ENCODE results near the gene SOX30.
"Not testable (repeated sequence)": the region's sequence is repeated elsewhere in the genome, so short reads cannot be mapped to it uniquely, and the experiment has no call there.

The SOX30 gene

DNA sequence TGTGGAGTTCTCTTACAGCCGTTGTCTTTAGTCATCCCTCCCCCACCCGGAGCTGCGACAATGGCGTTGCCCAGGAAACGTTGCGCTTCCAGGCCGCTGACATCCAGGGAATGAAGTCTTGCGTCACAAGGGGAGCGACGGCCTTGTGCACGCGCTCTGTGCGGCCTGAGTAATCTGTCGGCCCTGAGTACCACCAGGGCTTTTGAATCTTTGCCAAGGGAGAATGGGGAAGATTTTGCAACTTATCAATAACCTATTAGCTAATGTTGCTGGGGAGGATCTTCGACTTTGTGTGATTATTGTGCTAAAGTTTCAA, at the start of gene SOX30:
Gene SOX30, minus strand, starts transcription at position 62 of the 316 bp plus-strand sequence. CDS start 360 bp downstream, outside the sequence.
- no peak for DNase-seq (ENCODE audit: low spot score)

DNA sequence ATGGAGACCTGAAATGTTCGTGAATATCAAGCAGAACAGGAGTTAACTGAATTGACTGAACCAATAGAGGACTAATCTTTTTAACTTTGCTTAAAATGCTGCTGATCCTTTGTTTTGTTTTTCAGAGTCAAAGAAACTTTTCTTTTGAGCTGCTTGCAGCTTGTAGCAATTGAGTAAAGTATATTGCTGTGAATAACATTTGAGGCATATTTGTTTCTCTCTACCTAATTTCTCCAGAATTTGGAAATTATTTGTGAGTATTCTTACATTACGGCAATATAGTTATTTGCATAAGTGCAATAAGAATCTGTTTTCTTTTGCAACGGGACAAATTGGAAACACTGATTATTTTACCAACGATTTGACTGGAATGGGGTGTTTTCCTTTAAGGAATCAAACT, 46.4 kb upstream of the SOX30 start:
- not testable (repeated sequence) for DNase-seq (ENCODE audit: low spot score)

DNA sequence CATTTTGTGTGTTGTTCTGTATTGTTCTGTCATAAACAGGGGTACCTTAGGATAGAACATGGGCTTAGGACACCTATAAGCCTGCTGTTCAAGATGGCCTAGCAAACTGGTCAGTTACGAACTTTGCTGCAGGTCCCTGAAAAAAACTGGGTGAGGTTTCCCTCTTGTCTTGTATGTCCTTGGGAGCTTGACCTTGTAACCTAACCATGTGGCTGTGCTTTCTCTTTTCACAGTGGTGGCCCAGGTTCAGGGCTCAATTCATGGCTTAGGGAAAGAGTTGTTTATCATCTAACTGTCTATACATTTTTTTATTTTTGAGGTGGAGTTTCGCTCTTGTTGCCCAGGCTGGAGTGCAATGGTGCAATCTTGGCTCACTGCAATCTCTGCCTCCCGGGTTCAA, 43.9 kb upstream of the SOX30 start:
- DNase-seq (ENCODE audit: low spot score) = not testable (repeated sequence)

DNA sequence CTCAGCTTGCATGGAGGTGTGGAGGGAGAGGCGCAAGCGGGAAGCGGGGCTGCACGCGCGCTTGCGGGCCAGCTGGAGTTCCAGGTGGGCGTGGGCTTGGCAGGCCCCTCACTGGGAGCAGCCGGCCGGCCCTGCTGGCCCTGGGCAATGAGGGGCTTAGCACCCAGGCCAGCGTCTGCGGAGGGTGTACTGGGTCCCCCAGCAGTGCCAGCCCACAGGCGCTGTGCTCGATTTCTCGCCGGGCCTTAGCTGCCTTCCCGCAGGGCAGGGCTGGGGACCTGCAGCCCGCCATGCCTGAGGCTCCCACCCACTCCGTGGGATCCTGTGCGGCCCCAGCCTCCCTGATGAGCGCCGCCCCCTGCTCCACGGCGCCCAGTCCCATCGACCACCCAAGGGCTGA, 41.6 kb upstream of the SOX30 start:
- DNase-seq (ENCODE audit: low spot score) = not testable (repeated sequence)

DNA sequence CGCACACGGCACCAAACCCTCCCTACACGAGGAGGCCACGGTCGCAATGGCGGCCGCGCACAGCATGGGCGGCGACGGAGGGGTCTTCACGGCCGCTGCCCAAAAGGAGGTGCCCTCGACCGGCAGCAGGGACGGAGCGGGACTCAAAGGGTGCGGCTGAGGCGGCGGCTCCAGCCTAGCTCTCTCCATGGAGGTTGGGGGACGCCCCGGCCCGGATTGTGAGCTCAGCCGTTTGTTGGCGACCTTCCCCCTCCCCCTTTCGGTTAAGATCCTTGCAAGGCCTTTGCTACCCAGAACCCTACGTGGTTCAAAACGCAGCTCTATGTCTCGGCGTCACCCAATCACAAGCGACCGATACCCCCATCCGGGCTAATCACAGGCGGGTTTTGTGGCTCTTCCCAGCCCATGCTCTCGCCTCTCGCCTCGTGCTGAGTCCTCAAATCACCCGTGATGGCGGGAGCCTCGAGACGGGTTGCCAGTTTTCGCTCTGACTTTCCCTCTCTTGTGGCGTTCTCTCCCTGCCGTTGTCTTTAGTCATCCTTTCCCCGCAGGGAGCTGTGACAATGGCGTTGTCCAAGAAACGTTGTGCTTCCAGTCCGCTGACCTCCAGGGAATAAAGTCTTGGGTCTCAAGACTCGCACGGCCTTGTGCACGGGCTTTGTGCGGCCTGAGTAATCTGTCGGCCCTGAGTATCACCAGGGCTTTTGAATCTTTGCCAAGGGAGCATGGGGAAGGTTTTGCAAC, 38.6 kb upstream of the SOX30 start:
- no peak for DNase-seq (ENCODE audit: low spot score)

- no peak for DNase-seq (ENCODE audit: low spot score)
Observed at GRCh38 chr5:157689942-157690689, 37.9 kb upstream of the SOX30 start.

DNA sequence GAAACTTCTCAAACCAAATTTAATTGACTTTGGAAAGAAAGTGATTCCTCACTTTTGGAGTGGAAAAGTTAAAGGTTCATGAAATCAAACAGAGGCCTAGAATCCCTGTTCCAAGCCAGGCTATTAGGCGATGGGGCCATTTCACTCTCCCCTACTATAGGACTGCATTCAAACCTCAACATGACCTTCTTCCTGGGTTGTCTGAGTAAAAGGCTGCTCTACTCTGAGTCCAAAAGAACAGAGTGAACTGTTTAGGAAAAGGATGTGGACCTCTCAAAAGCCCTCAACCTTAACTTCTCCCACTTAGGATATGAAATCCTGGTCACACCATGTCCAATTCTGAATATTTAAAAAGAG, 34.9 kb upstream of the SOX30 start:
- no peak for DNase-seq (ENCODE audit: low spot score)

DNA sequence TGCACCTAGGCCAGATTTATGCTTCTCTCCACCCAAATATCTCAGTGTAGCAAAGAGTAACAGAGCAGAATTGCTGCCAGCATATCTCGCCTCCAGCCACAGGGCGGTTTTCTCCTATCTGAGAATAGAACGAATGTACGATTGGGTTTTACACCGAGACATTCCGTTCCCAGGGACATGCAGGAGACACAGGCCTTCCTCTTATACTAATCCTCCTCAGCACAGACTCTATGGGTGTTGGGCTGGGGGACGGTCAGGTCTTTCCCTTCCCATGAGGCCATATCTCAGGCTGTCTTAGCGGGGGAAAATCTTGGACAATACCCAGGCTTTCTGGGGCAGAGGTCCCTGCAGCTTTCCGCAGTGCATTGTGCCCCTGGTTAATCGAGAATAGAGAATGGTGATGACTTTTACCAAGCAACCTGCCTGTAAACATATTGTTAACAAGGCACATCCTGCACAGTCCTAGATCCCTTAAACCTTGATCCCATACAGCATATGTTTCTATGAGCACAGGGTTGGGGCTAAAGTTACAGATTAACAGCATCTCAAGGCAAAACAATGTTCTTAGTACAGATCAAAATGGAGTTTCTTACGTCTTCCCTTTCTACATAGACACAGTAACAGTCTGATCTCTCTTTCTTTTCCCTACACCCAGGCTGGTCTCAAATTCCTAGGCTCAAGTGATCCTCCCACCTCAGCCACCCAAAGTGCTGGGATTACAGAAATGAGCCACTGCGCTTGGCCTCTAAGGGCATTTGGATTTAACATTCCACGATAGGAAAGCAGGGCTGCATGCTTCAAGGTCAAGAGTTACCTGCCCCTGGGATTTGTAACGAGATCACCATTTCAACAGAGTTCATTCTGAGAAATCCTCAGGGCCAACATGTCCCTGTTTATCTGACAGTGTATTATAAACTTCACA, 34.3 kb upstream of the SOX30 start:
- DNase-seq (ENCODE audit: low spot score) = not testable (repeated sequence)

- no peak for DNase-seq (ENCODE audit: low spot score)
Observed at GRCh38 chr5:157682257-157682656, 30.0 kb upstream of the SOX30 start.

GRCh38 chr5:157681048-157681447, 28.8 kb upstream of the SOX30 start:
- no peak for DNase-seq (ENCODE audit: low spot score)

GRCh38 chr5:157680239-157680638, 28.0 kb upstream of the SOX30 start:
- DNase-seq (ENCODE audit: low spot score) = no peak

DNA sequence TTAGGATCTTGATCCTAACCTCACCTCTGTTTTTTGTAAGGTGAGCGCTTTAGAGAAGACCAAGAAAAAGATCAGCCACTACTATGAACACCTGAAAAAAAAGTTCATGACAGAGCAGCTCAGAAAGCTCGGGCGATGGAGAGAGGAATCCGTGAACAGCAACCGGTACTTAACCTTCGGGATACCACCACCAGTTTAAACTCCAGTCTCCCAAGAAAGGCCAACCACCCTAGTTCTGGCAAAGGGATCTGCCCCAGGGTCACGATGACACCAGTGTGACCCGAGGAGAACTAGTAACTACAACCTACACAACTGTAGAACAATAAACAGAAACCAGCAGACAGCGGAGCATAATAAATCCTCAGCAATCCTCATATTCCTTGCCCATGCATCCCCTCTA, 27.6 kb upstream of the SOX30 start:
- no peak for DNase-seq (ENCODE audit: low spot score)

DNA sequence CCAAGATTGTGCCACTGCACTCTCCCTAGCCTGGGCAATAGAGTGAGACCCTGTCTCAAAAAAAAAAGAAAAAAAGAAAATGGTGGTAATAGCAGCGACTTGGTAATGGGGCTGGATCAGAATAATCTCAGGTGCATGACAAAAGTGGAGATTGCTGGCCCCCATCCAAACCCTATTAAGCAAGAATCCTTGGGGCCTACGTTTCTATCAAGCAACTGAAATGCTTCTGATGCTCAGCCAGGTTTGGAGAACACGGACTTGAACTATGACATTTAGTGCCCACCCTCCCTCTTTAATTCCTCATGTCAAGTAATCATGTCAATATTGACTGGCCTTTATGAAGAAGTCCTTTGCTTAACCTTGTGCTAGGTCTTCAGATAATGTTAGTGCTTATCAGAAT, 25.7 kb upstream of the SOX30 start:
- DNase-seq (ENCODE audit: low spot score) = no peak

DNA sequence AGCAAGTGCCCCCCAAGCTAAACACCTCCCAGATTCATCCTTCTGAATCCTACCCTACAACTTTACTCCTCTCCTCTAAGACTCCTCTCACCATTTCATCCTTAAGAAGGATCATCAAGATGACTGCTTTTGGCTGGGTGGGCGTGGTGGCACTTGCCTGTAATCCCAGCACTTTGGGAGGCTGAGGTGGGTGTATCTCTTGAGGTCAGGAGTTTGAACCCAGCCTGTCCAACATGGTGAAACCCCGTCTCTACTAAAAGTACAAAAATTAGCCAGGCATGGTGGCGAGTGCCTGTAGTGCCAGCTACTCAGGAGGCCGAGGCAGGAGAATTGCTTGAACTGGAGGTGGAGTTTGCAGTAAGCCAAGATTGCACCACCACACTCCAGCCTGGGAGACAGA, 22.1 kb upstream of the SOX30 start:
- DNase-seq (ENCODE audit: low spot score) = not testable (repeated sequence)

DNA sequence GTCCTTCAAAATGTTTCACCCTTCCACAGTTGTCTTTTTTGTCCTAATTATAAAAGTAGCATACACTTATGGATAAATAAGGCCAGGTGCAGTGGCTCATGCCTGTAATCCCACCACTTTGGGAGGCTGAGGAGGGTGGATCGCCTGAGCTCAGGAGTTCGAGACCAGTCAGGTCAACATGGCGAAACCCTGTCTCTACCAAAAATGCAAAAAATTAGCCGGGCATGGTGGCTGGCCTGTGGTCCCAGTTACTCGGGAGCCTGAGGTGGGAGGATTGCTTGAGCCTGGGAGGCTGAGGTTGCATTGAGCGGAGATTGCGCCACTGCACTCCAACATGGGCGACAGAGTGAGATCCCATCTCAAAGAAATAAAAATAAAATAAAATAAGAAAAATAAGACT, 20.7 kb upstream of the SOX30 start:
- DNase-seq (ENCODE audit: low spot score) = no peak

GRCh38 chr5:157671592-157672330, 19.5 kb upstream of the SOX30 start:
- DNase-seq (ENCODE audit: low spot score) = no peak

DNA sequence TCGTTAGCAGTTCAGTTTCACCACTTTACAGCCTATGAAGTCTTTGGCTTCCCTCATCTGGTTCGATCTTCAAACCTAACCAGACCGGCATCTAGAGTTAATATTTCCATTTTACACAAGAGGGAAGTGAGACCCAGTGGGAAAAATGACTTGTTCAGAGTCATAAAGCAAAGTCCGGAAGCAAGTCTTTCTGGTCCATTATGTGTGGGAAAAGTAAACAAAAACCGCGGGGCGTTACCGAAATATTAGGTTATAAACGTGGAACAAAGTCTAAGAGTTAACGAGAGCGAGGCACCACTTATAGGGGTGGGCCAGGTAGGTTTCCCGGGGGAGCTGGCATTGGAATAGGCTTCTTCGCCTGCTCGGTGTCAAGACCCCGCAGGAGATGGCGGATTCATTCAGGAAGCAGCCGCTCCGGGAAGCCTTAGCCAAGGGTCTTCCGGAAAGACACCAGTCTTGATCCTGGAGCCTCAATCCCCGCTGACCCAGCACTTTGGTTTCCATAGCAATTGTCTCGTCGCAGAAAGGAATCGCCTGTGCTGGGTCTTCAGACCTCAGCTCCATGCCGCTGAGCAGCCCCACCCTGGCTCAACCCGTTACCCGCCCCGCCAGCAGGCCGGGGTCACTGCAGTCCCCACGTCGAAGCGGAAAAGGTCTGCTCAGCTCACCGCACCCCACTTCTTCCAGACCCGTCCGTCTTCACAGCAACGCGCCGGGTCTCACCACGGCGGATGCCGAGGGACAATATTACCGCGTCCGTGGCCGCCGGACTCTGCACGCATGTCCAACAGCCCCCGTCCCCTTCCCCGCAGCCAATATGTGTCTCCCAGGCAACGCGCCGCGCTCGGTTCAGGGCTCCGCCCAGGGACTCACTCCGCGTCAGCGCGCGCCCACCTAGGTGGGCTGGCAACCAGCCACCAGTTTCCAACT, 18.7 kb upstream of the SOX30 start, which contains the start of gene C5orf52:
Gene C5orf52, plus strand, starts transcription at position 872 of the 930 bp plus-strand sequence. CDS start 82 bp downstream, outside the sequence.
- DNase-seq (ENCODE audit: low spot score) = peak; percentile 14

GRCh38 chr5:157669701-157670097, 17.5 kb upstream of the SOX30 start:
- no peak for DNase-seq (ENCODE audit: low spot score)

DNA sequence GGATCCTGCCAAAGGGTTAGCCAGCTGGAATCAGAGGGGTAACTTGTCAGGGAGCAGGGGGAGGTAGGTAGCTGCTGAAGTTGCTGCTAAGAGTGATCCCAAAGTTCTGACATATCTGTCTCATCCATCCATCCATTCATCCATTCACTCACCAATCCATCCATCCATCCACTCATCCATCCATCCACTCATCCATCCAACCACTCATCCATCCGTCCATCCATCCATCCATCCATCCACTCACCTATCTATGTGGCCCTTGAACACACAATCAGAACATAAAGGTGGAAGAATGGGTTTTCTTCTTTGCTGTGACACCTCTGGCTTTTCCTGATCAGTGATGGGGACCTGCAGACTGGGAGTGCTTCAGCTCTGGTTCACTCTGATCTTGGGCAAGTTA, 16.1 kb upstream of the SOX30 start:
- DNase-seq (ENCODE audit: low spot score) = no peak

DNA sequence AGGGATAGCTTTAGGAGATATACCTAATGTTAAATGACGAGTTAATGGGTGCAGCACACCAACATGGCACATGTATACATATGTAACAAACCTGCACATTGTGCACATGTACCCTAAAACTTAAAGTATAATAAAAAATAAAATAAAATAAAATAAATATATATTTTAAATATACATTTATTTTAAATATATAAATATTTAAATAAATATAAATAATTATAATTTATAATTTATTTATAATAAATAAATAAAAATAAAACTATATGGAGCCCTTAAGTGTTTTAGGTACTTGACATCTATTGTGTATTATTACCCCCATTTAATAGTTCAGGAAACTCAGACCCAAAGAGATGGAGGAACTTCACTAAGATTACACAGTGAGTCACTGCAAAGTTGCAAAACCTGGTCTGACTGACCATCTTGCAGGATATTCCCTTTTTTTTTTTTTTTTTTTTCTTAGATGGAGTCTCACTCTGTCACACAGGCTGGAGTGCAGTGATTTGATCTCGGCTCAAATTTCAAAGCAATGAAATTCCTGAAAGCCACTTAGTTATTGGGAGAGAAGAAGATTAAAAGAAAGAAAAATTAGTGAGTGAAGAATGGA, 13.3 kb upstream of the SOX30 start:
- DNase-seq (ENCODE audit: low spot score) = no peak
